Mesodermal cell (in vitro differentiated cells): ENCODE results near the gene NUTM1.

Experiments
- H3K27ac ChIP-seq: 2 replicates; pipeline ENCODE4 v1.7.0; 2013; ENCODE audit warnings: mild to moderate bottlenecking, low read depth, low read length, moderate library complexity; ENCODE audit not compliant: severe bottlenecking
- H3K36me3 ChIP-seq: 2 replicates; pipeline ENCODE4 v1.7.1; 2013; ENCODE audit warnings: mild to moderate bottlenecking, low read length, moderate library complexity; ENCODE audit not compliant: control insufficient read depth, insufficient read depth
- H3K4me1 ChIP-seq: one replicate; pipeline ENCODE4 v1.7.1; 2013; ENCODE audit warnings: mild to moderate bottlenecking, low read length; ENCODE audit not compliant: insufficient read depth, control insufficient read depth, poor library complexity, severe bottlenecking
- H3K4me3 ChIP-seq: 2 replicates; pipeline ENCODE4 v1.7.0; 2013; ENCODE audit warnings: low read length, control low read depth, mild to moderate bottlenecking; ENCODE audit not compliant: insufficient read depth, poor library complexity, severe bottlenecking; ENCODE audit errors: extremely low read depth
- H3K9me3 ChIP-seq: 2 replicates; pipeline ENCODE4 v1.7.1; 2013; ENCODE audit warnings: mild to moderate bottlenecking, low read length, moderate library complexity; ENCODE audit not compliant: control insufficient read depth
- WGBS, 2 experiments: methylation state at CpG; one replicate each; pipeline ENCODE4 v1.1.5; 2013; ENCODE audit warnings: missing lambda C conversion rate in 2 of 2; ENCODE audit not compliant: insufficient coverage in 2 of 2; 5-methylcytosine and 5-hydroxymethylcytosine counted together

Gene NUTM1

DNA sequence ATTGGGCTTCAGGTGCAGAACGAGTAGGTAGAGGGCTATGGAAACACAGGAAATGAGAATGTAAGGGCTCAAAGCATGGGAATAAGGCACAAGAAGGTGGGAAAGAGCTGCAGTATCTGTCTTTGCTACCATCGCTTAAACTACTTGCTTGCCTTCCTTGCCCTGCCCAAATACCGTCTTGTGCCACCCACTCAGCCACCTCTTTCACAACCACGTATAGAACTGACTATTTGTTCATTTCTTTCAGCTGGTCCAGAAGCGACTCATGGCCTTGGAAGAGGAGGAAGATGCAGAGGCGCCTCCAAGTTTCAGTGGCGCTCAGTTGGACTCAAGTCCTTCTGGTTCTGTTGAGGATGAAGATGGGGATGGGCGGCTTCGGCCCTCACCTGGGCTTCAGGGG, 12.1 kb downstream of the NUTM1 start:
- peaks cover 57% of the 10 kb centered on the region for H3K36me3 ChIP-seq
- H3K9me3 ChIP-seq, result no peaks in the 10 kb centered on the region
- no peak overlapping the region for H3K4me3 ChIP-seq
- 89 to 91% methylated on average over 4 to 6 of the region's 9 CpGs for WGBS, 2 experiments
- H3K27ac ChIP-seq, result no peak overlapping the region
- H3K4me1 ChIP-seq, result no peaks in the 10 kb centered on the region

DNA sequence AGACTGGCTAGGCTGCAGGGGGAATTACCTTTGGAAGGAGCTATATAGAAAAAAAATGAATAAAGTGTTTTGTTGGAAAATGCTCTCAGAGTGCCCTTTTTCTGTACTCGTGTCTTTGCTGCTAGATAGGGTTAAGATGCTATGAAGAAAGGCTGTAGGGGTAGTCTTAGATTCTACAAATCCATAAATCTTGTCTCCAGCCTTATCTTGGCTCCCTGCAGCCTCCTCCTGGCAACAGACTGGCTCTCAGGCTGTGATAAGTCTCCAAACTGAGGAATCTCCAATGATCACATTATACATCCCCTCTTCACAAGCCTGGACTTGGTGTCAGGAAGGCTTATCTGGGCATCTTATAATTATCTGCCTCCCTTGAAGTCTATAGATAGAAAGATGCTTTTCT, 14.5 kb downstream of the NUTM1 start:
- Histone ChIP-seq H3K4me3 (no peak overlapping the region), H3K36me3 (peaks cover 73% of the 10 kb centered on the region), H3K4me1 (no peaks in the 10 kb centered on the region), H3K27ac (no peak overlapping the region), H3K9me3 (no peaks in the 10 kb centered on the region)
- no CpG with 5 or more reads among the region's 1 CpG for whole genome bisulfite sequencing, 2 experiments

DNA sequence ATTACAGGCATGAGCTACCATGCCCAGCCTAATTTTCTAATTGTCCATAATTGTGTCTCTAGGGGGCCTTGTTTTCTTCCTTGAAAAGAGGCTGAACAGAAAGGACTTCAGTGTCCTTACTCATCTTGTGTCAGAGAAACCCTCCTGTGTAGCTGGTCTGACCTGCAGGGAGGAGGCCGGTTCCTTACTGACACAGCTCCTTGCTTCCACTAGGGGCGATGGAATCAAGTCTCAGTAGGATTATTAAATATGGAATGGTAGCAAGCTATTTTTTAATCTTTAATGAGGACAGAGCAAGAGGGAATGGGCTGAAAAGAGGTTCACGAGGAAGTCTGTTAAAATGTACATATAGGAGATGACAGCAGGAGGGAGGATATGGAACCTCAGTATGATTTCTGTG, 15.3 kb downstream of the NUTM1 start:
- H3K4me3 ChIP-seq, result no peak overlapping the region
- H3K27ac ChIP-seq, result no peak overlapping the region
- WGBS, 2 experiments, result 82 to 83% methylated on average over 3 of the region's 3 CpGs
- no peaks in the 10 kb centered on the region for H3K9me3 ChIP-seq
- no peaks in the 10 kb centered on the region for H3K4me1 ChIP-seq
- peaks cover 80% of the 10 kb centered on the region for H3K36me3 ChIP-seq

DNA sequence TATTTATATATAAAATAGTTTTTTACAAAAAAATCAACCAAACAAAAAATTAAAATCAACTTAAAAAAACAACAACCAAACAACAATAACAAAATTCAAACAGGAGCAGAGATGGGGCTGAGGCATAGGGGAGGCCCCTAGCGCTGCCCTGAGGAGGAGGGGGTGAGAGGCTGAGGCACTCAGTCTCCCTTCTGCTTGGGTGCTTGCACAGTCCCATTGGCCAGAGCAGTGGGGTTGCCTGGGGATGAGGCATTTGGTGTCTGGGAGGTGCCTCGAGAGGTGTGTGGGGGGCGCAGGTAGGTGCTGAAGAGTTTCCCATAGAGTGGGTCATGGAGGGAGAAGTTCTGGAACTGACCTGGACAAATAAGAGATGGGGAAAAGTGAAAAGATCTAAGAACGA, 15.8 kb downstream of the NUTM1 start:
- H3K4me3 ChIP-seq, result no peak overlapping the region

DNA sequence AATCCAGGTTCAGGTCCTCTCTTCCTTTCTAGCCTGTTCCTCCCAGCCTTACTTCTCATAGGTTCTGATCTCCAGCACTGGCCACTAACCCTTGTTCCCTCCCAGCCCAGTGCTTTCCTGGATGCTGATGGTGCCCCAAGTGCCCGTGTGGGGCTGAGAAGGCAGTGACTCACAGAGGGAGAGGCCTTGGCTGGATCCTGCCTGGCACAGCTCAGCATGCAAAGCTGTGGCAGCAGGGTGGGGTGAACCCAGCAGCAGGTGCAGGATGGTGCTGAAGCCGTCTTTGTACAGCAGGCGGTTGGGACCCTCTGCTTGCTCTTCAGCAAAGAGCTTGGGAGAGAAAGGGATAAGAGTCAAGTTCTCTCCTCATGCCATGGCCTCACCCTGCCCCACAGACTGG, 16.3 kb downstream of the NUTM1 start:
- no peaks in the 10 kb centered on the region for H3K9me3 ChIP-seq
- H3K4me1 ChIP-seq, result no peaks in the 10 kb centered on the region
- no peak overlapping the region for H3K4me3 ChIP-seq
- no peak overlapping the region for H3K27ac ChIP-seq
- H3K36me3 ChIP-seq, result peaks cover 83% of the 10 kb centered on the region
- WGBS, 2 experiments, result 60 to 100% methylated on average over 1 of the region's 3 CpGs

More for the DNA sequence above, 15.8 kb downstream of the NUTM1 start:
- Histone ChIP-seq H3K27ac (no peak overlapping the region), H3K4me1 (no peaks in the 10 kb centered on the region), H3K36me3 (peaks cover 81% of the 10 kb centered on the region), H3K9me3 (no peaks in the 10 kb centered on the region)
- WGBS, 2 experiments, result 93 to 100% methylated on average over 1 to 4 of the region's 4 CpGs

DNA sequence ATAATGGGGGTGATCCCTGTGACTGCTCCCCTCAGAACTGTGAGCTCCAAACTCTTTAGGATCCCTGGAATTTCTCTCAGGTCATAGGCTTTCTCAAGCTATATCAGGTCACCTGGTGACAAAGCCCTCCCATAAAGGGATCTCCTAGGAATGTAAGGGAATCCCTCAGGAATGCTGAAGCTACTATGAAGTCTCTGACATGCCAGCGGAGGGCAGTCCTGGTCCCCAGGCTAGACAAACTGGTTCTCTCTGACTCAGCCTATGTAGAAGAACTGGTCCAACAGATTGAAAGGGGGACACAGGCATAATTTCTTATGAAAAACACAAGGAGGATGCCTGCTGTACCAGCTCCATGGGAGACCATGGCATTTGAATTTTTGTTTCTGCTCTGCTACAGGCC, 17.2 kb downstream of the NUTM1 start:
- no peak overlapping the region for H3K4me3 ChIP-seq
- H3K36me3 ChIP-seq, result peaks cover 80% of the 10 kb centered on the region
- peaks cover 3% of the 10 kb centered on the region for H3K4me1 ChIP-seq
- no peaks in the 10 kb centered on the region for H3K9me3 ChIP-seq
- no peak overlapping the region for H3K27ac ChIP-seq
- 83 to 85% methylated on average over 1 of the region's 1 CpG for WGBS, 2 experiments

DNA sequence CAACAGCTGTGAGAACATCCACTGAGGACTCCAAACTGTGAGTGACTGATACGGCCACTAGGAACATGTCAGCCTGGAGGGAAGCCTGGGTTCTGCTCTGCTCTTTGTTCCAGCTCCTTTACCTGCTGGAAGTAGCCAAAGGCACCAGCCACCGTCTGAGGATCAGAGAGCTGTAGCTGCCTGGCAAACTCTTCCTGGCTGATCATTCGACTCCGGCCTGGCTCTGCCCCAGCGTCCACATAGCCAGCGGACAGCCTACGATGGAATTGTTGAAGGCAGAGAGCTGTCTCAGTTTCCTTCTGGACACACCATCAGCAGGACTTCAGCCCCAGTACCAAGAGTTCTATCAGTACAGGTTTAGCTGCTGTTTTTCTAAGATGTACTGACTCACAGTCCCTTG, 18.2 kb downstream of the NUTM1 start:
- H3K36me3 ChIP-seq, result peaks cover 73% of the 10 kb centered on the region
- no peaks in the 10 kb centered on the region for H3K9me3 ChIP-seq
- H3K4me1 ChIP-seq, result peaks cover 4% of the 10 kb centered on the region
- H3K4me3 ChIP-seq, result no peak overlapping the region
- no peak overlapping the region for H3K27ac ChIP-seq
- WGBS, 2 experiments, result 95 to 97% methylated on average over 7 of the region's 7 CpGs

DNA sequence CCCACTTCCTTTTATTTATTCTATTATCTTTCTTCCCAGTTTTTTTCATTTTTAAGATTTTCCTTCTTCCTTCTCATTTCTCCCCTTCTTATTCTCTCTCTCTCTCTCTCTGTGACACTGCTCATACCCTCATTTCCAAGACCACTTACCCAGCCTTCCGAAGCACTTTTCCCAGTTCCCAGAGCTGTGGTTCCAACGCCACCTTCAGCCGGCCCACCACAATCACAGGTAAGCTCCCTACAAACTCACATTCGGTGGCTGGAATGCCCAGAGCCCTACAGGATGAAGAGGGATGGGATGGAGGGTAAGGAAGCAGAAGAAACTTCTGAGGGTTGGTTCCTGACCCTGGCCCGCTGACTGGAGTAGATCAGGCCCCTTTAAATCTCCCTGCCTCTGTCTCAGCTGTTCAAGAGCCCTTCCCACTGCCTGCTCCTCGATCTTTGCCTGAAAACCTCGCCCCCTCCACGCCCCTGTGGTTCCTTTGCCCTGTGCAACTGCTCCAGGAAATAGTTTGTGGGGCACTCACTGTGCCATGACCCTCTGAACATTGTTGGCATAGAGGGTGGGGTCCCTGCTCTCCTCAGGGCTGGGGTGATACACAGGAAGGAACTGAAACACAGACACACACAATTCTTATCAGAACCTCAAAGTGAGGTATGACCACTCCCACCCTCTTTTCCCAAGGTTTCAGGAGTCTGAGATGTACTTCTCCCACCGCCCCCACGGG, 19.1 kb downstream of the NUTM1 start:
- Histone ChIP-seq H3K27ac (no peak overlapping the region), H3K4me3 (no peak overlapping the region), H3K9me3 (no peaks in the 10 kb centered on the region), H3K36me3 (peaks cover 63% of the 10 kb centered on the region), H3K4me1 (peaks cover 4% of the 10 kb centered on the region)
- 96 to 100% methylated on average over 2 to 4 of the region's 10 CpGs for WGBS, 2 experiments

DNA sequence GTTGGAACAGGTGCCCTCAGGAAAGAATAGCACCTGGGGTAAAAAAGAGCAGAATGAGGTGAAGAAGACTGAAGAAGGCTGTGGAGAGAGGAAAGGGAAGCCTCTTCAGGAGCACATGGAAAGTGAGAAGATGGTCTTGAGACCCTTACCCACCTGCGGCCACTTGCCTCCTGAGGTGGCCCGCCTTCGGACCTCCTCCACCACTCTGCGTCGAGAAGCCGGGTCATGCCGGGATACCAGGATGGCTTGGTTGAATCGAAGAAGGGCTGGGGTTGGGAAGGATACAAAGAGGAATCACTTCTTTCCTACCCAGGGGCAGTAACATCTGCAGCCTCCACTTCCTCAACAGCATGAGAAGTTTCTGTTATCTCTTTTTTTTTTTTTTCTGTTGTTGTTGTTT, 20.9 kb downstream of the NUTM1 start:
- peaks cover 46% of the 10 kb centered on the region for H3K36me3 ChIP-seq
- no peak overlapping the region for H3K4me3 ChIP-seq
- H3K27ac ChIP-seq, result no peak overlapping the region
- WGBS, 2 experiments, result 100% methylated on average over 1 to 2 of the region's 8 CpGs
- peaks cover 4% of the 10 kb centered on the region for H3K4me1 ChIP-seq
- no peaks in the 10 kb centered on the region for H3K9me3 ChIP-seq

DNA sequence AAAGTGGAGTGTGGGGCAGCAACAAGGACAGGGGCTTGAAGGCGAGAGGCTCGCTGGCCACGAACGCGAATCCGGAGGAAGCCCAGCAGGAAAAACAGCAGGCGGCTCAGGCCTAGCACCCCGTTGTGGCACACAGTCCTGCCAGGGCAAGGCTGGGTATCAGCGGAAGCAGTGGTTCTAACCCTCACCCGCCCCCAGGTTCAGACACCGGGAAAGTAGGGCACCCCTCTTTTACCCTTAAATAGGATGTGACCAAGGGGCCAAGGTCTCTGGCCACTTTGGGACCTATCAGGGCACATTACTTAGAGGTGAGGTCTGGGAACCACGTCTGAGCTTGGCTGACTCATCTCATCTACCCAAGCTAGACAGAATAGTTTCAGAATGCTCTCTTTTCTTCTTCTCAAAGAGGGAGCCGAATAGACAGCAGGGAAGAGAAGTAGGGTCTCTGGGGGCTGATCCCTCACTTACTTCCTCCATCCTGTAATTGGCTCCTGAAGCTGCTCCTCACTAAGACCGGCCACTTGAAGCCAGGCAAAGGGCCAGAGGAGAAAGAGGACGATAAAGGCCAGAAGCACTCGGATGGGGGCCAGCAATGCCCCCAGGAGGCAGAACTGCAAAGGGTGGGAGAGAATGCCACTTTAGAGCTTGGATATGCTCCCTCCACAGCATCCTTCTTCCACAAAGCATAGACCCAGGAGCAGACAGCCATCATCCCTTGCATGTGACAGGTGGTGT, 22.1 kb downstream of the NUTM1 start:
- 84 to 95% methylated on average over 14 of the region's 16 CpGs for WGBS, 2 experiments
- peak overlapping the region; percentile 81 for H3K4me3 ChIP-seq
- no peak overlapping the region for H3K27ac ChIP-seq

DNA sequence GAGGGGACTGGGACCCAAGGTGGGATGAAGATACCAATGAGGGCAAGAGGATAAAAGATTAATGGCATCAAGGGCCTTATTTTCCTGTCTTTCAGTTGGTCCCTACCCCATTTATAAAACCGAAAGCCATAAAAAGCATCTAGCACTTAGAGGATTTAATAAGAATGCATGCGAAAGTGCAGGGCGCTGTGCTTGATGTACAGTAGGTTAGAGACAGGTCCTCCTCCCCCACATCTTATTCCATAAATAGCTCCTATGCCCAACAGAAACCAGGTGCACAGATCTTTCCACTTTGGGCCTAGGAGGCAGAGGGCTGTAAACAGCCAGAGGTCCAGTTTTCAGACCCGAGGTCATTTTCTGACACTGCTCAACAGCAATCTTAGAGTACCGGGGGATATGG, 22.7 kb downstream of the NUTM1 start:
- Histone ChIP-seq H3K4me3 (peak overlapping the region; percentile 81), H3K9me3 (no peaks in the 10 kb centered on the region), H3K36me3 (peaks cover 36% of the 10 kb centered on the region), H3K27ac (peak overlapping the region; percentile 36), H3K4me1 (peaks cover 4% of the 10 kb centered on the region)
- 0 to 23% methylated on average over 1 to 2 of the region's 5 CpGs for WGBS, 2 experiments

More for the DNA sequence above, 22.1 kb downstream of the NUTM1 start:
- Histone ChIP-seq H3K36me3 (peaks cover 36% of the 10 kb centered on the region), H3K4me1 (peaks cover 4% of the 10 kb centered on the region), H3K9me3 (no peaks in the 10 kb centered on the region)
